Measurements from ENCODE around the gene SLC15A2. TPM values are rescaled to one million over a fixed set of nuclear protein-coding genes. Genes with fewer than 3 reads are reported as not detected.

The SLC15A2 gene
- total and polyA plus RNA-seq, 10 of the 15 experiments (the other 5 are each of a cell fraction or from before 2014, with no cell fraction given) = 0.64 to 7.2 (median 2.4) TPM

- TF ChIP-seq IKZF2 (IDR thresholded peaks at IDR 0.05) = no peak
- no peak for TF ChIP-seq GABPA (IDR thresholded peaks at IDR 0.05; ENCODE audit: low read depth)
These were observed 24.7 kb downstream of the SLC15A2 start (continued) for GRCh38 chr3:121918779-121919483.

GRCh38 chr3:121924734-121925133 lies 30.5 kb downstream of the SLC15A2 start:
- no TSS peak for BruUV-seq (replicated peaks)
- 100% methylated on average over 3 of the region's 3 CpGs for WGBS (ENCODE audit: insufficient coverage, insufficient replicate concordance, low lambda C conversion rate, missing lambda C conversion rate)
- H3K9me3 ChIP-seq (replicated peaks; ENCODE audit: control insufficient read depth, insufficient read depth, low read length) = no peaks in the 10 kb centered on the region
- H3K27ac ChIP-seq (ENCODE audit: control insufficient read depth, insufficient read depth) = no peak overlapping the region
- FAIRE-seq (no peak), DNase-seq (ENCODE audit: low read depth, low spot score) (no peak), ATAC-seq (no peak)
- intact Hi-C loops (cut with micrococcal nuclease; ENCODE audit: unreplicated experiment) = no loop called here
- no peaks in the 10 kb centered on the region for H3K27me3 ChIP-seq (replicated peaks in 1 of 2; ENCODE audit: control insufficient read depth in 2 of 2, insufficient read depth in 2 of 2, low read length in 1 of 2)
- H3K4me1 ChIP-seq (ENCODE audit: control insufficient read depth, insufficient read depth, low read length) = no peaks in the 10 kb centered on the region
- RAD21 ChIA-PET (ENCODE audit: unreplicated experiment) = no interaction called here
- H4K20me1 ChIP-seq (ENCODE audit: control insufficient read depth, insufficient read depth) = no peaks in the 10 kb centered on the region
- SMC1A ChIA-PET (ENCODE audit: uncharacterized antibody, unreplicated experiment) = interaction anchor here (1.2 kb wide), 1 partner anchor 10 kb away, joined by 3 read pairs; no protein-coding TSS in a partner anchor
- peaks cover 3 to 18% of the 10 kb centered on the region in 2 experiments for H3K36me3 ChIP-seq (ENCODE audit: control insufficient read depth in 2 of 2, insufficient read depth in 2 of 2, low read length in 1 of 2)
- POLR2A ChIA-PET = no interaction called here
- no peaks in the 10 kb centered on the region for H3K79me2 ChIP-seq (ENCODE audit: control insufficient read depth, insufficient read depth, low read length)
- CTCF ChIA-PET = interaction anchor here (0.9 to 1.1 kb wide), 2 partner anchors 9 to 71 kb away, joined by 3 read pairs; no protein-coding TSS in a partner anchor
- no peak overlapping the region for H3K4me2 ChIP-seq (ENCODE audit: control insufficient read depth, insufficient read depth)
- H3K4me3 ChIP-seq = no peak overlapping the region
- H3K9ac ChIP-seq (ENCODE audit: control insufficient read depth, insufficient read depth, low read length) = no peak overlapping the region
- no peak overlapping the region for H2AFZ ChIP-seq (ENCODE audit: control insufficient read depth, low read depth, low read length)
- in situ Hi-C loops (cut with MboI) = no loop called here
- TF ChIP-seq IRF3 (IDR thresholded peaks at IDR 0.05) (no peak), ZNF592 (IDR thresholded peaks at IDR 0.05) (no peak), NFYA (IDR thresholded peaks at IDR 0.05; ENCODE audit: borderline replicate concordance, low read depth, low read length) (no peak), HDAC6 (IDR thresholded peaks at IDR 0.05; ENCODE audit: unreplicated experiment) (no peak), REST (IDR thresholded peaks at IDR 0.05; ENCODE audit: low read depth, low read length) (no peak), YY1 (IDR thresholded peaks at IDR 0.05; ENCODE audit: low read depth, low read length) (no peak), SMC3 (IDR thresholded peaks at IDR 0.05; ENCODE audit: borderline replicate concordance, low read length) (no peak), MYB (IDR thresholded peaks at IDR 0.05; ENCODE audit: borderline replicate concordance, low read depth, low read length) (no peak)
- TF ChIP-seq, protein P1, sequence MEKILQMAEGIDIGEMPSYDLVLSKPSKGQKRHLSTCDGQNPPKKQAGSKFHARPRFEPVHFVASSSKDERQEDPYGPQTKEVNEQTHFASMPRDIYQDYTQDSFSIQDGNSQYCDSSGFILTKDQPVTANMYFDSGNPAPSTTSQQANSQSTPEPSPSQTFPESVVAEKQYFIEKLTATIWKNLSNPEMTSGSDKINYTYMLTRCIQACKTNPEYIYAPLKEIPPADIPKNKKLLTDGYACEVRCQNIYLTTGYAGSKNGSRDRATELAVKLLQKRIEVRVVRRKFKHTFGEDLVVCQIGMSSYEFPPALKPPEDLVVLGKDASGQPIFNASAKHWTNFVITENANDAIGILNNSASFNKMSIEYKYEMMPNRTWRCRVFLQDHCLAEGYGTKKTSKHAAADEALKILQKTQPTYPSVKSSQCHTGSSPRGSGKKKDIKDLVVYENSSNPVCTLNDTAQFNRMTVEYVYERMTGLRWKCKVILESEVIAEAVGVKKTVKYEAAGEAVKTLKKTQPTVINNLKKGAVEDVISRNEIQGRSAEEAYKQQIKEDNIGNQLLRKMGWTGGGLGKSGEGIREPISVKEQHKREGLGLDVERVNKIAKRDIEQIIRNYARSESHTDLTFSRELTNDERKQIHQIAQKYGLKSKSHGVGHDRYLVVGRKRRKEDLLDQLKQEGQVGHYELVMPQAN (conservative IDR thresholded peaks at IDR 0.05) = no peak
